B cell (primary cell): ENCODE data around the gene HES6. TPM values are rescaled to one million over a fixed set of nuclear protein-coding genes. Genes with fewer than 3 reads are reported as not detected.

Experiments
- ATAC-seq: fragments of 200-7000 bp; cut with Tn5 transposase; one replicate; pipeline ENCODE4 v1.10.0; 2021; ENCODE audit warnings: low read depth, mild to moderate bottlenecking, moderate number of reproducible peaks, moderate library complexity
- CTCF ChIA-PET: fragments of 350-600 bp; sonication (Branson Sonifier 250); formaldehyde crosslinking; loops from one replicate; lab custom pipeline; 2021; ENCODE audit warnings: antibody characterized with exemption, inconsistent platforms; lab: Charles Lee
- POLR2A ChIA-PET: fragments of 350-600 bp; sonication (Branson Sonifier 250); formaldehyde crosslinking; loops from one replicate; lab custom pipeline; 2021; ENCODE audit warnings: antibody characterized with exemption; lab: Charles Lee
- DNase-seq: peaks from one replicate; pipeline ENCODE4 v3.0.0; 2013
- H2AFZ ChIP-seq: 2 replicates; pipeline ENCODE4 v1.6.1; 2012; ENCODE audit warnings: mild to moderate bottlenecking, low read depth, low read length; ENCODE audit not compliant: insufficient read depth, poor library complexity, severe bottlenecking
- H3K27ac ChIP-seq, 2 donors: 1 replicate in 1 of 2; 2 replicates in 1 of 2; pipeline ENCODE4 v1.5.1; 2012 to 2013; ENCODE audit warnings: low read length in 2 of 2, mild to moderate bottlenecking in 2 of 2, moderate library complexity in 1 of 2
- H3K27me3 ChIP-seq, 4 experiments: fragments of 200-600 bp in 1 of 4; sonication (generic) in 1 of 4; replicated peaks in 1 of 4; 1 replicate in 2 of 4; 2 replicates in 2 of 4; pipeline versions ENCODE4 v1.6.1 to v1.7.0; 2013 to 2016; ENCODE audit warnings: low read length in 3 of 4, mild to moderate bottlenecking in 2 of 4, mixed read lengths in 1 of 4, moderate library complexity in 1 of 4; ENCODE audit not compliant: insufficient read depth in 4 of 4, control insufficient read depth in 3 of 4; ENCODE audit errors: control extremely low read depth in 1 of 4
- H3K36me3 ChIP-seq, 2 experiments: replicated peaks in 1 of 2; 1 replicate in 1 of 2; 2 replicates in 1 of 2; pipeline versions ENCODE4 v1.6.1 to v1.7.1; 2013; ENCODE audit warnings: low read length in 1 of 2; ENCODE audit not compliant: insufficient read depth in 2 of 2, control insufficient read depth in 1 of 2; ENCODE audit errors: control extremely low read depth in 1 of 2, extremely low read depth in 1 of 2
- H3K4me1 ChIP-seq, 2 donors: fragments of 200-600 bp in 1 of 2; sonication (generic) in 1 of 2; 1 replicate in 1 of 2; 2 replicates in 1 of 2; pipeline versions ENCODE4 v1.5.1 to v1.6.1; 2013 to 2017; ENCODE audit warnings: low read length in 2 of 2; ENCODE audit not compliant: control insufficient read depth in 2 of 2, insufficient read depth in 2 of 2
- H3K4me2 ChIP-seq: replicated peaks from 2 replicates; pipeline ENCODE3; 2012; ENCODE audit warnings: mild to moderate bottlenecking, low read depth, low read length; ENCODE audit not compliant: poor library complexity, severe bottlenecking
- H3K4me3 ChIP-seq, 5 experiments: fragments of 200-600 bp in 1 of 5; sonication (generic) in 1 of 5; 1 replicate in 3 of 5; 2 replicates in 2 of 5; pipeline versions ENCODE4 v1.5.1 to v1.7.0; 2011 to 2016; ENCODE audit warnings: low read length in 4 of 5, mild to moderate bottlenecking in 4 of 5, low read depth in 2 of 5, control low read depth in 1 of 5, moderate library complexity in 1 of 5; ENCODE audit not compliant: insufficient read depth in 1 of 5; ENCODE audit errors: control extremely low read depth in 1 of 5, extremely low read depth in 1 of 5
- H3K79me2 ChIP-seq: fragments of 200-600 bp; sonication (generic); one replicate; pipeline ENCODE4 v1.6.0; 2016; ENCODE audit warnings: low read length; ENCODE audit not compliant: control insufficient read depth, insufficient read depth
- H3K9ac ChIP-seq: fragments of 200-600 bp; sonication (generic); 2 replicates; pipeline ENCODE4 v1.6.1; 2017; ENCODE audit warnings: mild to moderate bottlenecking, low read length, moderate library complexity
- H3K9me3 ChIP-seq, 3 donors: one replicate each; pipeline versions ENCODE4 v1.6.1 to v1.7.1; 2013; ENCODE audit warnings: low read length in 2 of 3; ENCODE audit not compliant: control insufficient read depth in 2 of 3, insufficient read depth in 1 of 3; ENCODE audit errors: control extremely low read depth in 1 of 3
- H4K20me1 ChIP-seq: 2 replicates; pipeline ENCODE4 v1.6.0; 2012; ENCODE audit warnings: mild to moderate bottlenecking, low read length; ENCODE audit not compliant: insufficient read depth, control insufficient read depth, poor library complexity, severe bottlenecking
- H3K27ac Mint-ChIP-seq: one replicate; pipeline ENCODE4 v1.8.0; 2021; ENCODE audit warnings: mixed read lengths
- H3K27me3 Mint-ChIP-seq: one replicate; pipeline ENCODE4 v1.8.0; 2021; ENCODE audit warnings: mixed read lengths
- H3K4me1 Mint-ChIP-seq: one replicate; pipeline ENCODE4 v1.8.0; 2021; ENCODE audit warnings: mixed read lengths
- H3K4me3 Mint-ChIP-seq: one replicate; pipeline ENCODE4 v1.8.0; 2021; ENCODE audit warnings: mixed read lengths
- H3K9me3 Mint-ChIP-seq: one replicate; pipeline ENCODE4 v1.8.0; 2022; ENCODE audit warnings: mixed read lengths; ENCODE audit not compliant: insufficient read depth
- EZH2 ChIP-seq: IDR thresholded peaks from 2 replicates; pipeline ENCODE4 v1.6.1; 2012; ENCODE audit warnings: borderline replicate concordance, low read depth, mild to moderate bottlenecking, moderate library complexity, low read length; ENCODE audit not compliant: insufficient read depth, poor library complexity, severe bottlenecking
- WGBS: methylation state at CpG from one replicate; pipeline ENCODE4 v1.1.5; 2013; ENCODE audit warnings: missing lambda C conversion rate; ENCODE audit not compliant: insufficient coverage; 5-methylcytosine and 5-hydroxymethylcytosine counted together
- intact Hi-C: fragments of 100-400 bp; cut with micrococcal nuclease; formaldehyde crosslinking; loops from one replicate; pipeline ENCODE4 v1.10.0; 2022
- polyA plus RNA-seq: library from polyadenylated mRNA; depleted of rRNA; stranded (reverse); fragments of >200 nt; gene quantifications from 2 replicates; pipeline ENCODE4 v1.2.3, GENCODE V29; 2012
- total RNA-seq, 2 donors: library from RNA; stranded (reverse); fragments of 120-200 nt in 1 of 2; gene quantifications; 1 replicate in 1 of 2; 2 replicates in 1 of 2; pipeline versions ENCODE4 v1.2.3 to v1.2.4, GENCODE V29; 2013 to 2022
- TF ChIP-seq, protein P1 (sequence below): fragments of 200-600 bp; IDR thresholded peaks from one replicate; pipeline ENCODE4 v1.8.0; 2022; ENCODE audit warnings: antibody characterized with exemption, mild to moderate bottlenecking

Gene HES6
- total and polyA plus RNA-seq, 2 donors (not counting 1 experiment from before 2014, with no cell fraction given), result 6.5 to 14.3 TPM

DNA sequence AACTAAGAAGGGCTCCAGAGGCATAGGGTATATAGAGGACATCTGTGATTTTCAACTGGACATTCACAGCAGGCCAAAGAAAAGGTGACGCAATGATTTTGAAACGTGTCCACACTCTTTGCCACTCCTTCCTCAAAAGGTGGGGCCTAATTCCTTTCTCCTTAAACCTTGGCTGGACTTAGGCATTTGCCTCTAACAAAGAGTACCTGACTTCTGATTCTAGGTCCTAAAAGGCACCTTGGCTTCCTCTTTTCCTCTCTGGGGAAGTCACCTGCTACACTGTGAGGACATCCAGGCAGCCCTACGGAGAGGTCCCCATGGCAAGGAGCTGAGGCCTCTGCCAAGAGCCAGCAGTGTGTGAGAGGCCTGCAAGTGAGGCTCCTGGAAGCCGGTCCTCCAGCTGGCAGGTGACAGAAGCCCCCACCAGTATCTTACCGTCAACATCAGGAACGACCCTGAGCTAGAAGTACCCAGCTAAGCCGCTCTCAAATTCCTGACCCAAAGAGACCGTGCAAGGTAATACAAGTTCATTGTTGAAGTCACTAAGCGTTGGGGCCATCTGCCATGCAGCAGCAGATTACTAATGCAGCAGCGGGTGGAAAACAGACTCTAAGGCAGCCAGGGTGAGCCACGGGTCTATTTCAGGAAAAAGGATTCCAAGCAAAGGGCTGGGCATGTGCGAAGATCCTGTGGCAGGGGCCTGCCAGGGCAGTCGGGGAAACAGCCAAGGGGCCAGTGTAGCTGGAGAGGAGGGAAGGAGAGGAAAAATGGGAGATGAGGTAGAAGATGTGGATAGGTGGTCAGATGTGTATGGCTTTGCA lies 7.4 kb upstream of the HES6 start:
- no peak for TF ChIP-seq EZH2
- TF ChIP-seq, protein P1, sequence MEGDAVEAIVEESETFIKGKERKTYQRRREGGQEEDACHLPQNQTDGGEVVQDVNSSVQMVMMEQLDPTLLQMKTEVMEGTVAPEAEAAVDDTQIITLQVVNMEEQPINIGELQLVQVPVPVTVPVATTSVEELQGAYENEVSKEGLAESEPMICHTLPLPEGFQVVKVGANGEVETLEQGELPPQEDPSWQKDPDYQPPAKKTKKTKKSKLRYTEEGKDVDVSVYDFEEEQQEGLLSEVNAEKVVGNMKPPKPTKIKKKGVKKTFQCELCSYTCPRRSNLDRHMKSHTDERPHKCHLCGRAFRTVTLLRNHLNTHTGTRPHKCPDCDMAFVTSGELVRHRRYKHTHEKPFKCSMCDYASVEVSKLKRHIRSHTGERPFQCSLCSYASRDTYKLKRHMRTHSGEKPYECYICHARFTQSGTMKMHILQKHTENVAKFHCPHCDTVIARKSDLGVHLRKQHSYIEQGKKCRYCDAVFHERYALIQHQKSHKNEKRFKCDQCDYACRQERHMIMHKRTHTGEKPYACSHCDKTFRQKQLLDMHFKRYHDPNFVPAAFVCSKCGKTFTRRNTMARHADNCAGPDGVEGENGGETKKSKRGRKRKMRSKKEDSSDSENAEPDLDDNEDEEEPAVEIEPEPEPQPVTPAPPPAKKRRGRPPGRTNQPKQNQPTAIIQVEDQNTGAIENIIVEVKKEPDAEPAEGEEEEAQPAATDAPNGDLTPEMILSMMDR, result no peak
- Histone ChIP-seq H3K4me2 (no peak overlapping the region), H3K27me3 (no peaks in the 10 kb centered on the region), H3K36me3 (peaks cover 3 to 9% of the 10 kb centered on the region in 2 experiments), H3K79me2 (no peaks in the 10 kb centered on the region), H4K20me1 (no peaks in the 10 kb centered on the region), H3K9me3 (no peaks in the 10 kb centered on the region), H3K4me3 (no peak overlapping the region), H3K27ac (no peak overlapping the region), H3K4me1 (no peaks in the 10 kb centered on the region), H3K9ac (no peak overlapping the region), H2AFZ (no peak overlapping the region)
- H3K9me3 Mint-ChIP-seq, result no peaks in the 10 kb centered on the region
- 96% methylated on average over 13 of the region's 13 CpGs for WGBS
- no peaks in the 10 kb centered on the region for H3K4me1 Mint-ChIP-seq
- CTCF ChIA-PET, result no interaction called here
- intact Hi-C loops, result no loop called here
- H3K27ac Mint-ChIP-seq, result no peak overlapping the region
- DNase-seq (no peak), ATAC-seq (no peak)
- no peak overlapping the region for H3K4me3 Mint-ChIP-seq
- POLR2A ChIA-PET, result no interaction called here
- H3K27me3 Mint-ChIP-seq, result no peaks in the 10 kb centered on the region

DNA sequence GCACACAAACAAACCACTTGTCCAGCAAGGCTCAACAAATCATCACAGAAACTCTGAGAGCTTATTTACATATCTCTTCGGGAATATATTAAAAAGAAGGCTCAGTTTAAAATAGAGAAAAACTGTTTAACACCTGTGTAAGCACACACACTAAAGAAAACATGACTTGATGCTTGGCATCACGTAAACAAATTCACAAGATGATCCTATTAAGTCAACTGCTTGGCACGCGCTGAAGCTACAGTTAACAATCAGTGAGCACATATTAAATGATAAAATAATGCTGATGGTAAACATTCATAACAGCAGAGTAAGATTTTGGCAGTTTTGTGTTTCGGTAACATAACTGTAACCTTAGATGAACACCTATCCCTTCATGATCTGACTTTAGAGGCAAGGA lies 4.3 kb upstream of the HES6 start:
- H3K4me2 ChIP-seq, result no peak overlapping the region
- Mint-ChIP-seq H3K4me3 (no peak overlapping the region), H3K27ac (no peak overlapping the region), H3K4me1 (peaks cover 8% of the 10 kb centered on the region), H3K27me3 (no peaks in the 10 kb centered on the region), H3K9me3 (no peaks in the 10 kb centered on the region)
- no peak overlapping the region for H2AFZ ChIP-seq
- peaks cover 0 to 8% (median 1%) of the 10 kb centered on the region in 4 experiments for H3K27me3 ChIP-seq
- WGBS, result no CpG with 5 or more reads among the region's 5 CpGs
- peaks cover 1 to 3% of the 10 kb centered on the region in 2 experiments for H3K36me3 ChIP-seq
- TF ChIP-seq, protein P1, result no peak
- TF ChIP-seq EZH2, result no peak
- ChIA-PET CTCF (interaction anchor here (1.0 kb wide), 1 partner anchor 12 kb away, joined by 4 read pairs; no protein-coding TSS in a partner anchor), POLR2A (no interaction called here)
- peaks cover 10% of the 10 kb centered on the region in 2 donors for H3K4me1 ChIP-seq
- DNase-seq (no peak), ATAC-seq (no peak)
- H3K9ac ChIP-seq, result no peak overlapping the region
- H3K27ac ChIP-seq, result no peak overlapping the region
- intact Hi-C loops, result no loop called here
- H4K20me1 ChIP-seq, result no peaks in the 10 kb centered on the region
- no peaks in the 10 kb centered on the region for H3K79me2 ChIP-seq
- no peak overlapping the region for H3K4me3 ChIP-seq
- peaks cover 0 to 7% (median 0%) of the 10 kb centered on the region in 3 donors for H3K9me3 ChIP-seq
